GM12875 (cell line): ENCODE data around the gene MARCO.
"Not testable (repeated sequence)": the region's sequence is repeated elsewhere in the genome, so short reads cannot be mapped to it uniquely, and the experiment has no call there.

Experiments used
- H3K4me3 ChIP-seq: one replicate; pipeline ENCODE4 v1.5.1; 2011; ENCODE audit warnings: low read depth, low read length, control low read depth
- CTCF ChIP-seq: IDR thresholded peaks from 2 replicates; pipeline ENCODE4 v1.5.1; 2011; ENCODE audit warnings: low read depth, mild to moderate bottlenecking, control low read depth, inconsistent platforms, low read length, moderate library complexity, borderline replicate concordance; ENCODE audit not compliant: insufficient read depth

The MARCO gene

GRCh38 chr2:118939994-118940393, 2.0 kb upstream of the MARCO start:
- no peak overlapping the region for H3K4me3 ChIP-seq
- TF ChIP-seq CTCF, result no peak

GRCh38 chr2:118940486-118941120, 1.4 kb upstream of the MARCO start:
- TF ChIP-seq CTCF, result no peak
- no peak overlapping the region for H3K4me3 ChIP-seq

- H3K4me3 ChIP-seq, result no peak overlapping the region
- no peak for TF ChIP-seq CTCF
Measured at GRCh38 chr2:118943286-118943685, 1.3 kb downstream of the MARCO start.

GRCh38 chr2:118945881-118946280, 3.9 kb downstream of the MARCO start:
- no peak for TF ChIP-seq CTCF
- no peak overlapping the region for H3K4me3 ChIP-seq

- not testable (repeated sequence) for H3K4me3 ChIP-seq
Measured at GRCh38 chr2:118948266-118948665, 6.3 kb downstream of the MARCO start.

- no peak overlapping the region for H3K4me3 ChIP-seq
- no peak for TF ChIP-seq CTCF
Measured at GRCh38 chr2:118954297-118955060, 12.5 kb downstream of the MARCO start.

GRCh38 chr2:118965737-118966136, 23.7 kb downstream of the MARCO start:
- H3K4me3 ChIP-seq, result no peak overlapping the region
- no peak for TF ChIP-seq CTCF
